ENCODE data around the gene SMIM1.

GRCh38 chr1:3821447-3821846 lies 48.9 kb downstream of the SMIM1 start:
- no peak for TF ChIP-seq CTCF (optimal IDR thresholded peaks at IDR 0.05 in 1 of 3, IDR thresholded peaks at IDR 0.05 in 1 of 3, conservative IDR thresholded peaks at IDR 0.05 in 1 of 3; ENCODE audit: extremely low read depth in 1 of 3, insufficient read depth in 2 of 3, low read length in 3 of 3)
- no peak for TF ChIP-seq EZH2 (IDR thresholded peaks at IDR 0.05; ENCODE audit: low read length)
